Measurements from ENCODE around the gene EDDM13. TPM values are rescaled to one million over a fixed set of nuclear protein-coding genes. Genes with fewer than 3 reads are reported as not detected.

The EDDM13 gene
- total RNA-seq, 2 experiments from 2014 or later = 1.1 to 1.8 TPM

DNA sequence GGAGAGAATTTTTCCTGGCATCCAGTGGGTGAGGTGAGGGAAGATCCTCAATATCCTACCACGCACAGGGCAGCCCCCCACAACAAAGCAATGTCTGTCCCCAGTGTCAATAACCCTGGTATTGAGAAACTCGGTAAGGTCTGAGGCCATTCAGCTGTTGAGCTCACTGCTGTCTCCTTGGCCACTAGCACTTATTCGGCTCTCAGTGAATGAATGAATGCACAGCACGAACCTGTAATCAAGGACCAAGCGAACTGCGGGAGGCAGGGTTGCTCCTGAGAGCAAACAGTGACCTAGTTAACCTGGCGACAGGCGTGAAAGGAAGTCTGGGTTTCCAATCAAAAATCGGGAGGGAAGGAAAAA, 41.5 kb downstream of the EDDM13 start:
- no peak for DNase-seq
- intact Hi-C loops (cut with micrococcal nuclease) = loop anchor here (1.0 to 10.0 kb wide), 7 partner anchors 37 to 1059 kb away; partner anchors contain the start of genes PPP6R1, U2AF2 and ZNF787
- Mint-ChIP-seq H3K4me1 (ENCODE audit: low read depth) (peaks cover 22% of the 10 kb centered on the region), H3K27ac (peak overlapping the region; percentile 96), H3K4me3 (peak overlapping the region; percentile 82), H3K27me3 (ENCODE audit: low read depth) (no peaks in the 10 kb centered on the region), H3K9me3 (no peaks in the 10 kb centered on the region), H3K36me3 (ENCODE audit: low read depth) (peaks cover 10% of the 10 kb centered on the region)
- CTCF ChIA-PET = interaction anchor here (0.6 to 3.0 kb wide), 3 partner anchors 54 to 633 kb away, joined by 3 to 18 read pairs (median 4); no protein-coding TSS in a partner anchor

DNA sequence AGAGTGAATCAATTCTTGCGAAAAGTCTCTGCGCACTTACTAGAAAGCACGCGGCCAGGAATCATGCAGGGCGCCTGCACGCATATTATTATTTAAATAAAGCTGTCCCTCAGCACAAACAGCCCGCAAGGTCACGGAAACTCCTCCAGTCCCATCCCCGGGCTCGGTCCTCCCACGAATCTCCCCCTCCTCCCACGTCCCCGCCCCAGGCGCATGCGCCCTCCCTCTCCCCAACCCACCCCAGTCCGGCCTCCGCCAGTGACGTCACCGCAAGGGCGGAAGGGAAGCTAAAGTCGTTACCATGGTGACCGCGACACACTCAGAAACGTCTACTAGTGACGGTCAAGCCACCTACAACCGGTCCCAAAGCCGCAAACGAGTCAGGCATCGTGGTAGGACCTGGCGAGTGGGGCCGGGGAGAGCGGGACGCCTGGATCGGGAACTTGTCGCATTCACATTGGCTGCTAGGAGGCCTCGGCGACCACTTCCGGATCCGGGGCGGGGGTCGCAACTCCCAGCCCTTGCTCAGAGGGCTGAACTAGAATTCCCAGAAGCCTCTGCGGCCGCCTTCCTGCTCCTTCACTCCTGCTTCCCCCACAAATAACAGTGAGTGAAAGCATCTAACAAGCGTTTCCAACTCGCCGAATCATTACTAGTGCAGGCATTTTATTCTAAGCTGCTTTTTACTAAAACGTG, 42.0 kb downstream of the EDDM13 start, which contains the start of gene ZSCAN5A:
ZSCAN5A (minus strand) TSS at position 459 of the 696 bp plus-strand sequence. CDS start 89,793 bp downstream, outside the sequence.
- H3K9me3 Mint-ChIP-seq = no peaks in the 10 kb centered on the region
- peaks cover 22% of the 10 kb centered on the region for H3K4me1 Mint-ChIP-seq (ENCODE audit: low read depth)
- H3K4me3 Mint-ChIP-seq = peak within 1 kb of the TSS; percentile 82
- H3K36me3 Mint-ChIP-seq (ENCODE audit: low read depth) = peaks cover 8% of the 10 kb centered on the region
- CTCF ChIA-PET = interaction anchor here (1.1 to 3.0 kb wide), 3 partner anchors 33 to 61 kb away, joined by 3 to 18 read pairs (median 3); no protein-coding TSS in a partner anchor
- intact Hi-C loops (cut with micrococcal nuclease) = loop anchor here (1.0 to 10.0 kb wide), 8 partner anchors 36 to 1060 kb away; partner anchors contain the start of genes PPP6R1, U2AF2, ZNF582 and ZNF787
- DNase-seq = peak; percentile 97
- H3K27me3 Mint-ChIP-seq (ENCODE audit: low read depth) = no peaks in the 10 kb centered on the region
- H3K27ac Mint-ChIP-seq = peak within 1 kb of the TSS; percentile 96

DNA sequence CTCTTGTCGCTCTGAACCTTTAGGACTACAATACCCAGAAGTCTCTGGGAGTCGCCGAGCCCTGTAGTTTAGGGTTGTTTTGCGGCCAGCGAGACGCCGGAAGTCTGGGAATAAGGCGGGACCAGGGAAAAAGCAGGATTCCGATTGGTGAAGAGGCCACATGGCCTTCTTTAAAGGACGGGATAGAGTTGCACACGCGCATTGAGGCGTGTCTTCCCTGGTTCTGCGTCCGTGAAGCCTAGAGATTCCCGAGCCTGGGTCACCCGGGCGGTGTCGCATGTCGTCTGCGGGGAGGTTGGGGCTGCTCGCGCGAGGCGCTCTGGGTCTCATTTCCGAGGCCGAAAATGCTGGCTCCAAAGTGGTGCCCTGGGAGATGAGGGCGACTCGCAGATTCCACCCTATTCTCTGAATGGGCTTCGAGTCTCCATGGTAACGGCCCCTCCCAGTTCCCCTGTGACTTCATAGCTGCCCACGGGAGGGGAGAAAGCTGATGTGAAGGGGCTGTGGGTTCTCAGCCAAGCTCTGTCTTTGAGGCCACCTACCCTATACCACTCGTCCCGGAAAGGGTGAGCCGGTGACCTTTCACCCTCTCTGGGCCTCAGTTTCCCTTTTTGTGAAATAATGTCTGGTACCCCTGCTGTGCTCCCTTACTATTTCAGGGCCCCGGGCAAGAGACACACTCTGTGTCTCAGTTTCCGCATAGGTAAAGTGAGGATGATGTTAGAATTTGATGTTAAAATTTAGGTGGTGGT, 42.7 kb downstream of the EDDM13 start:
- Mint-ChIP-seq H3K9me3 (no peaks in the 10 kb centered on the region), H3K36me3 (ENCODE audit: low read depth) (peaks cover 8% of the 10 kb centered on the region), H3K4me1 (ENCODE audit: low read depth) (peaks cover 20% of the 10 kb centered on the region), H3K4me3 (peak overlapping the region; percentile 82), H3K27ac (peak overlapping the region; percentile 96), H3K27me3 (ENCODE audit: low read depth) (no peaks in the 10 kb centered on the region)
- intact Hi-C loops (cut with micrococcal nuclease) = loop anchor here (1.0 to 10.0 kb wide), 5 partner anchors 36 to 1060 kb away; partner anchors contain the start of genes PPP6R1, U2AF2 and ZNF582
- CTCF ChIA-PET = interaction anchor here (1.3 to 3.0 kb wide), 2 partner anchors 33 to 62 kb away, joined by 3 to 18 read pairs; no protein-coding TSS in a partner anchor
- DNase-seq = peak; percentile 95

DNA sequence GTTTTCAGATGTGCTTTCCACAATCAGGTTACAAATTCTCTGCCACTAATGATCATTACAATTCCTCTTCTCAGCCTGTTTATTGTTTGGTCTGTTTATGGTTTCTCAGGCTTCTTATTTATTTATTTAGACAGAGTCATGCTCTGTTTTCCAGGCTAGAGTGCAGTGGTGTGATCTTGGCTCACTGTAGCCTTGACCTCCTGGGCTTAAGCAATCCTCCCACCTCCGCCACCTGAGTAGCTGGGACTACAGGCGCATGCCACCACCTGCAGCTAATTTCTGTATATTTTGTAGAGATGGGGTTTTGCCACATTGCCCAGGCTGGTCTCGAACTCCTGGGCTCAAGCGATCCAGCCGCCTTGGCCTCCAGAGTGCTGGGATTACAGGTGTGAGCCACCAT, 44.2 kb downstream of the EDDM13 start:
- no peak overlapping the region for H3K27ac Mint-ChIP-seq
- no peak overlapping the region for H3K4me3 Mint-ChIP-seq
- peaks cover 7% of the 10 kb centered on the region for H3K36me3 Mint-ChIP-seq (ENCODE audit: low read depth)
- intact Hi-C loops (cut with micrococcal nuclease) = loop anchor here (10.0 kb wide), 3 partner anchors 232 to 1062 kb away; partner anchors contain the start of genes PPP6R1 and U2AF2
- CTCF ChIA-PET = no interaction called here
- H3K27me3 Mint-ChIP-seq (ENCODE audit: low read depth) = no peaks in the 10 kb centered on the region
- no peaks in the 10 kb centered on the region for H3K9me3 Mint-ChIP-seq
- peaks cover 20% of the 10 kb centered on the region for H3K4me1 Mint-ChIP-seq (ENCODE audit: low read depth)
- no peak for DNase-seq

DNA sequence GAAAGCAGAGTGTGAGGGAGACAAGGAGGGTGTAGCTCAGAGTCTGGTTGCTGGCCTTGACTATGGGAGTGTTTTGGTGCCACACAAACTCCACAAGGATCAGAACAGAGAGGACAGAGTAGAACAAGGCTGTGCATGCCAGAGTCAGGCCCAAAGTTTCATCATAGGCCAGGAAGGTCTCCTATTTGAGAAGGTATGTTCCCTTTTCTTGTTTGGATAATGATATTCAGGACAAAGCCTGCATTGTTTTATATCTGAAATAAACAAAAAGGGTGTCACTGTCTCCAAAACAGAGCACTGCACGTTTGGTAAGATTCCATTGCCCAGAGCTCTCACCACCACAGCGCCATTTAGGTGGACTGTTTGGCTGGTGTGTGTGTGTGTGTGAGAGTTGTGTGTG, 45.2 kb downstream of the EDDM13 start:
- H3K9me3 Mint-ChIP-seq = no peaks in the 10 kb centered on the region
- peaks cover 2% of the 10 kb centered on the region for H3K27me3 Mint-ChIP-seq (ENCODE audit: low read depth)
- H3K27ac Mint-ChIP-seq = no peak overlapping the region
- no peak for DNase-seq
- H3K36me3 Mint-ChIP-seq (ENCODE audit: low read depth) = peaks cover 2% of the 10 kb centered on the region
- CTCF ChIA-PET = interaction anchor here (1.2 kb wide), 1 partner anchor 8 kb away, joined by 3 read pairs; no protein-coding TSS in a partner anchor
- H3K4me1 Mint-ChIP-seq (ENCODE audit: low read depth) = peaks cover 15% of the 10 kb centered on the region
- H3K4me3 Mint-ChIP-seq = no peak overlapping the region
- intact Hi-C loops (cut with micrococcal nuclease) = loop anchor here (10.0 kb wide), 3 partner anchors 233 to 1063 kb away; partner anchors contain the start of genes PPP6R1 and U2AF2

DNA sequence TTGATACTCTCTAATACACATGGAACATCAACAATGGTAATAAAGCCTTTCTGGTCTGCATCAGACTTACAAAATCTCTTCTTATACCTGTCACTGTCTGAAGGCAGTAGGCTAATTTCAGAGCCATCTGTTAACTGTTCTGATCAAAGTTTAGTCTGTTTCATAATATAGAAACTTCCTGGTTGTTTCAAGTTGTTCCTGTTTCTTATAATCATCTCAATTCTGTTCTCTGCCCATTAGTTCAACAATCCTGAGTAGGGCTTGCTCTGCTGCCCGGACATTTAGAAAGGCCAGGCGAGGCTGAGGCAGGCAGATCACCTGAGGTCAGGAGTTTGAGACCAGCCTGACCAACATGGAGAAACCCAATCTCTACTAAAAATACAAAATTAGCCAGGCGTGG, 47.4 kb downstream of the EDDM13 start:
- H3K27ac Mint-ChIP-seq = no peak overlapping the region
- no peak for DNase-seq
- H3K4me3 Mint-ChIP-seq = no peak overlapping the region
- CTCF ChIA-PET = no interaction called here
- H3K9me3 Mint-ChIP-seq = no peaks in the 10 kb centered on the region
- intact Hi-C loops (cut with micrococcal nuclease) = loop anchor here (10.0 kb wide), 3 partner anchors 235 to 1065 kb away; partner anchors contain the start of genes PPP6R1 and U2AF2
- peaks cover 4% of the 10 kb centered on the region for H3K4me1 Mint-ChIP-seq (ENCODE audit: low read depth)
- H3K36me3 Mint-ChIP-seq (ENCODE audit: low read depth) = no peaks in the 10 kb centered on the region
- H3K27me3 Mint-ChIP-seq (ENCODE audit: low read depth) = peaks cover 4% of the 10 kb centered on the region

DNA sequence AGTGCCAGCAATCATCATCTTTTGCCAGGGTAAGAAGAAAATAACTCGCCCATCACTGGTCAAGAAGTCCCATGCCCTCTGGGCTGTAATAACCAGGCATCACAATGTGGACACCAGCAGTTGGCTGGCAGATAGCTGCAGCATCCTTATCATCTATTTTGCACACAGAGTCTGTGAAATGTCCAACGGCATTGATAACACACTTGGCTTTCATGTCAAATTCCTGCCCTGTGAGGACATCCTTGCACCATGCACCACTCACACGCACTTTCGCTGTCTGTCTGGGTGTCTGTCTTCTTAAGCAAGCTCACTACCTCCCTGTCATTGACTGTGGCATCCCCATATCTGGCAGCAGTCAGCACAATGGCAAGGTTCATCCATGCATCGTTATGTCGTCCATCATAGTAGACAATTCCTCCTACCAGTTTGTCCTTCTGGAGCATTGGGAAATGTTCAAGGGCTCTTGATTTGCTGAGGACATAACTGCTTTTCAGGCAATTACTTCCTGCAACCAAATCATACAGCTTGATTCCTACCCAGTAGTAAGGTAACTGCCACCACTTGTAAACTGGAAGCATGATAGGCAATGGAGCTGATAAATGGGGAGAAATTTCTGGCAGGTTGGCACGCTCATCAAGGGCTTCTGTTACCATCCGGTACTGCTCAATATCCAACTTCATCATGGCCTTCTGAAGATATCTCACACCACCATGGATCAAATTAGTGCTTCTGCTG, 48.9 kb downstream of the EDDM13 start:
- H3K9me3 Mint-ChIP-seq = no peaks in the 10 kb centered on the region
- H3K4me3 Mint-ChIP-seq = no peak overlapping the region
- intact Hi-C loops (cut with micrococcal nuclease) = no loop called here
- CTCF ChIA-PET = interaction anchor here (1.4 kb wide), 1 partner anchor 68 kb away, joined by 4 read pairs; no protein-coding TSS in a partner anchor
- H3K36me3 Mint-ChIP-seq (ENCODE audit: low read depth) = no peaks in the 10 kb centered on the region
- no peak overlapping the region for H3K27ac Mint-ChIP-seq
- H3K27me3 Mint-ChIP-seq (ENCODE audit: low read depth) = peaks cover 7% of the 10 kb centered on the region
- H3K4me1 Mint-ChIP-seq (ENCODE audit: low read depth) = no peaks in the 10 kb centered on the region
- no peak for DNase-seq

DNA sequence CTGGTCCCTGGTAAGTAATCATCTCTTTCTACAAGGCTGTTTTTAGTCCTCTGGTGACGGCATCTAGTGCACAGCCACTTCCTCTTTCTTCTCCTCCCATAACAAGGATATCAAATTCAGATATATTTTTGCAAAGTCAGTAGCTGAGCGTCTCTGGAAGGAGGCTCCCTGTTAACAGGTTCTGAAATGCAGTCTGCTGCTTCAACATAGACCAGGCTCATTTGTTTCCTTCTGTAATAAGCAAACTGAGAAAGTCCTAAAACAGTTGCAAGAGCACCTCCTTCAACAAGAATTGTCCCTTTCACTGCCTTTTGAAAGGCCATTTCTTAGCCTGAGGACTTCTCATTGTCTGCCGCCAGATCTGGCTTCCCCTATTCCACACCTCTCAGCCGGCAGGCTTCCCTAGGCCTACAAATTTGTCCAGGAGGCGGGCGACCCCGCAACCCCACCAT, 49.5 kb downstream of the EDDM13 start:
- intact Hi-C loops (cut with micrococcal nuclease) = no loop called here
- no peaks in the 10 kb centered on the region for H3K36me3 Mint-ChIP-seq (ENCODE audit: low read depth)
- CTCF ChIA-PET = interaction anchor here (1.4 kb wide), 1 partner anchor 69 kb away, joined by 4 read pairs; no protein-coding TSS in a partner anchor
- no peaks in the 10 kb centered on the region for H3K4me1 Mint-ChIP-seq (ENCODE audit: low read depth)
- DNase-seq = no peak
- H3K27me3 Mint-ChIP-seq (ENCODE audit: low read depth) = peaks cover 7% of the 10 kb centered on the region
- no peaks in the 10 kb centered on the region for H3K9me3 Mint-ChIP-seq
- H3K27ac Mint-ChIP-seq = no peak overlapping the region
- no peak overlapping the region for H3K4me3 Mint-ChIP-seq

DNA sequence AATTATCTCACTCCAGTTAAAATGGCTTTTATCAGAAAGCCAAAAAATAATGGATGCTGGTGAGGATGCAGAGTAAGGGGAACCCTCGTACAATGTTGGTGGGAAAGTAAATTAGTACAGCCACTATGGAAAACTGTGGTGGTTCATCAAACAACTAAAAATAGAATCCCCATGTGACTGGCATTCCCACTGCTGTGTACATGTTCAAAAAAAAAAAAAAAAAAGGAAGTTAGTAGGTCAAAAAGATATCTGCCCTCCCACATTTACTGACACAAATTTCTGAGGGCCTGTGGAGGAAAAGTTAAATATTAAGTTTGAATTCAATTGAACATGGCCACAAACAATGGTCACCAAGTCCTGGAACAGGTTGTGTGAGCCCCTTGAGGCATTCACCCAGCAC, 51.9 kb downstream of the EDDM13 start:
- no peaks in the 10 kb centered on the region for H3K36me3 Mint-ChIP-seq (ENCODE audit: low read depth)
- no peaks in the 10 kb centered on the region for H3K9me3 Mint-ChIP-seq
- no peak overlapping the region for H3K27ac Mint-ChIP-seq
- H3K4me3 Mint-ChIP-seq = no peak overlapping the region
- H3K4me1 Mint-ChIP-seq (ENCODE audit: low read depth) = no peaks in the 10 kb centered on the region
- DNase-seq = no peak
- intact Hi-C loops (cut with micrococcal nuclease) = no loop called here
- CTCF ChIA-PET = no interaction called here
- peaks cover 7% of the 10 kb centered on the region for H3K27me3 Mint-ChIP-seq (ENCODE audit: low read depth)

DNA sequence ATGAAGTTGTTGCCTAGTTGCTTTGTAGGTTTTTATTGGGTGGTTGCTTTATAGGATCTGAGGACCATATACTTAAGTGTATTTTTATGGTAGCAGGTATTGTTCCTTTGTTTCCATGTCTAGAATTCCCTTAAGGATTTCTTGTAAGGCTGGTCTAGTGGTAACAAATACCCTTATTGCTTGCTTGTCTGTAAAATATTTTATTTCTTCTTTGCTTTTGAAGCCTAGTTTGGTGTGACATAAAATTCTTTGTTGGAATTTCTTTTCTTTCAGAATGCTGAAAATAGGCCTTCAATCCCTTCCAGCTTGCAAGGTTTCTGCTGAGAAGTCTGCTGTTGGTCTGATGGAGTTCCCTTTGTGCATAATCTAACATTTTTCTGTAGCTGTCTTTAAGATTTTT, 60.1 kb downstream of the EDDM13 start:
- no peak overlapping the region for H3K4me3 Mint-ChIP-seq
- no peaks in the 10 kb centered on the region for H3K4me1 Mint-ChIP-seq (ENCODE audit: low read depth)
- H3K36me3 Mint-ChIP-seq (ENCODE audit: low read depth) = no peaks in the 10 kb centered on the region
- peaks cover 6% of the 10 kb centered on the region for H3K9me3 Mint-ChIP-seq
- intact Hi-C loops (cut with micrococcal nuclease) = loop anchor here (1.0 to 2.0 kb wide), 2 partner anchors 79 to 256 kb away; no protein-coding TSS in a partner anchor
- H3K27ac Mint-ChIP-seq = no peak overlapping the region
- no peaks in the 10 kb centered on the region for H3K27me3 Mint-ChIP-seq (ENCODE audit: low read depth)
- CTCF ChIA-PET = interaction anchor here (0.7 to 2.8 kb wide), 10 partner anchors 12 to 266 kb away, joined by 3 to 40 read pairs (median 5); no protein-coding TSS in a partner anchor
- no peak for DNase-seq

DNA sequence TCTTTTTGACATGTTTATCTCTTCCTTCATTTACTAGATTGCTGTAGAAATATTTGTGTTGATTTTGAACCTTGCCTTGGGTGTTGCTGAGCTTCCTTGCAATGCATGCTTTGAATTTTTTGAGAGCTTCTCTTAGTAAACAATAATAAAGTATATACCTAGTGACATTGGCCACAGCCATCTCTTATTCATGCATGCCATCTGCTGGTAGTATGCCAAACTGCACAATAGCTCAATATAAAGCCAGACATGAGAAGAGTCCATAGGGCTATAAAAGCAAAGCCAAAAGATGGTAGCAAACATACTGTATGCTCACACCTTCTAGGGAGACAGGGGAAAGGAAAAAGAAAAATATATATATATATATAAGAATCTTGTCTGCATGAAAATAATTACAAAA, 61.0 kb downstream of the EDDM13 start:
- no peaks in the 10 kb centered on the region for H3K36me3 Mint-ChIP-seq (ENCODE audit: low read depth)
- no peaks in the 10 kb centered on the region for H3K4me1 Mint-ChIP-seq (ENCODE audit: low read depth)
- H3K27ac Mint-ChIP-seq = no peak overlapping the region
- CTCF ChIA-PET = interaction anchor here (0.6 to 2.8 kb wide), 16 partner anchors 11 to 269 kb away, joined by 3 to 40 read pairs (median 5); no protein-coding TSS in a partner anchor
- intact Hi-C loops (cut with micrococcal nuclease) = loop anchor here (1.0 to 2.0 kb wide), 2 partner anchors 80 to 257 kb away; no protein-coding TSS in a partner anchor
- no peak overlapping the region for H3K4me3 Mint-ChIP-seq
- peak; percentile 66 for DNase-seq
- H3K9me3 Mint-ChIP-seq = peaks cover 6% of the 10 kb centered on the region
- H3K27me3 Mint-ChIP-seq (ENCODE audit: low read depth) = no peaks in the 10 kb centered on the region

Measured in activated naive CD4-positive, alpha-beta T cell treated with anti-CD3 and anti-CD28 coated beads for 36 hours (primary cell).